ENCODE measurements around the gene MBD5. TPM values are rescaled to one million over a fixed set of nuclear protein-coding genes. Genes with fewer than 3 reads are reported as not detected.

Gene MBD5
- total and polyA plus RNA-seq, 7 donors: 2.3 to 81.1 (median 67.0) TPM

GRCh38 chr2:148110184-148110583 lies 89.3 kb downstream of the MBD5 start:
- Histone ChIP-seq H3K4me3 (no peak overlapping the region), H3K27me3 (no peaks in the 10 kb centered on the region), H3K27ac (no peak overlapping the region), H3K36me3 (no peaks in the 10 kb centered on the region), H3K4me1 (peaks cover 0 to 4% (median 0%) of the 10 kb centered on the region in 4 donors), H3K9me3 (no peaks in the 10 kb centered on the region)
- WGBS, 2 donors: 68 to 86% methylated on average over 1 of the region's 1 CpG
- DNase-seq: no peak
- TF ChIP-seq POLR2AphosphoS5 (IDR thresholded peaks at IDR 0.05) (no peak), EP300 (IDR thresholded peaks at IDR 0.05) (no peak), POLR2A (IDR thresholded peaks at IDR 0.05) (no peak), CTCF (IDR thresholded peaks at IDR 0.05) (no peak)
- intact Hi-C loops (cut with DNase I): no loop called here

DNA sequence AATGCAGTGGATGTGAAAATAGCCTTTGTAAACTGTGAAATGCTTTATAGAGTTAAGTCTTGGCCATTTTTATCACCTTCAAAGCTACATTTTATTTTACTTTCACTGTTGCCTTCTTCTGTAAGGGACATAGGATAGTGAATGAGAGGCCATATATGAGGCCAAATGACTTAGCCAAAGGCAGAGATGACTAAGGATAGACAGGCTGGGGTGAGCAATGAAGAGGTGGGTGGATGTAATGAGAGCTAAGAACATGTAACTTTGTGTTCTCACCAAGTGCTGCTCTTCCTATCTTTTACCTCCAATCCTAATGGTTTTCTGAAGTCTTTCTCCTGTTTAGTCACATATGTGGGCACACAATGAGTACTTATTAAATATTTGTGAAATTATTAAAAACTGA lies 101.9 kb downstream of the MBD5 start:
- H3K4me1 ChIP-seq: no peaks in the 10 kb centered on the region
- no peak for DNase-seq
- no peaks in the 10 kb centered on the region for H3K9me3 ChIP-seq
- no peaks in the 10 kb centered on the region for H3K27me3 ChIP-seq
- H3K4me3 ChIP-seq: no peak overlapping the region
- H3K27ac ChIP-seq: no peak overlapping the region
- intact Hi-C loops (cut with DNase I): no loop called here
- no peak for TF ChIP-seq CTCF (IDR thresholded peaks at IDR 0.05)
- TF ChIP-seq EP300 (IDR thresholded peaks at IDR 0.05): no peak
- no peak for TF ChIP-seq POLR2AphosphoS5 (IDR thresholded peaks at IDR 0.05)
- no peak for TF ChIP-seq POLR2A (IDR thresholded peaks at IDR 0.05)
- no peaks in the 10 kb centered on the region for H3K36me3 ChIP-seq

DNA sequence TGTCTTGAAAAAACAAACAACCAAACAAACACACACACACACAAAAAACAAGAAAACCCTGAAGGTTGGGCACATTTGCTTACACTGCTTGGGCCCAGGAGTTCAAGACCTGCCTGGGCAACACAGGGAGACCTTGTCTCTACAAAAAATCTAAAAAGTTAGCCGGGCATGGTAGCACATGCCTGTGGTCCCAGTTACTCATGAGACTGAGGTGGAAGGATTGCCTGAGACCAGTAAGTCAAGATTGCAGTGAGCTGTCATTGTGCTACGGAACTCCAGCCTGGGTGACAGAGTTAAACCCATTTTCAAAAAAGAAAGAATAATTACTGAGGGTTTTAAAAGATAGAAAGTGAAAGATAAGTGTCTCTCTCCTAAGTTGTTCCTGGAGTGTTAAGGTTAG lies 103.4 kb downstream of the MBD5 start:
- H3K4me3 ChIP-seq: no peak overlapping the region
- DNase-seq: no peak
- H3K27ac ChIP-seq: no peak overlapping the region
- H3K9me3 ChIP-seq: no peaks in the 10 kb centered on the region
- intact Hi-C loops (cut with DNase I): no loop called here
- H3K4me1 ChIP-seq: no peaks in the 10 kb centered on the region
- 94 to 97% methylated on average over 2 of the region's 2 CpGs for WGBS, 2 donors
- H3K27me3 ChIP-seq: no peaks in the 10 kb centered on the region
- TF ChIP-seq POLR2AphosphoS5 (IDR thresholded peaks at IDR 0.05) (no peak), POLR2A (IDR thresholded peaks at IDR 0.05) (no peak), EP300 (IDR thresholded peaks at IDR 0.05) (no peak), CTCF (IDR thresholded peaks at IDR 0.05) (no peak)
- no peaks in the 10 kb centered on the region for H3K36me3 ChIP-seq

DNA sequence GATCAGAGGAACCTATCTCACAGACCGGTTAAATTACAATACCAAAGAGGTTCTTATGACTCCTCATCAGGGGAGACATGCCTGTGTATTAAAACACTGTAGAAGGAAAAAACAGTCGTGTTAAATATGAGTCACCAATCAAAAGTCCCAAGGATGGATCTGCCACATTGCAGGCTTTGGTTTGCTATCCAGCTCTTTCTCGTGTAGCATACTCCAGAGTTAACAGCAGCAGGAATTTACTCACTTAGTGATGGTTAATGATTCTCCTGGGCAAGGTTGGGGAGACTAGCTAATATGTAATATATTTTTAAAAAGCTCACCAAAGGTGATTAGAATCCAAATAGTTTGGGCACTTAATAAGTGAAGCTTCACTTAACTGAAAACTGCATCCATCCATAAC lies 109.7 kb downstream of the MBD5 start:
- TF ChIP-seq CTCF (IDR thresholded peaks at IDR 0.05): no peak
- TF ChIP-seq POLR2AphosphoS5 (IDR thresholded peaks at IDR 0.05): no peak
- no peak for TF ChIP-seq EP300 (IDR thresholded peaks at IDR 0.05)
- TF ChIP-seq POLR2A (IDR thresholded peaks at IDR 0.05): no peak
- peaks cover 0 to 29% (median 19%) of the 10 kb centered on the region in 4 donors for H3K4me1 ChIP-seq
- 57 to 79% methylated on average over 3 of the region's 3 CpGs for WGBS, 2 donors

GRCh38 chr2:148132412-148132811 lies 111.5 kb downstream of the MBD5 start:
- WGBS, 2 donors: 88 to 90% methylated on average over 1 of the region's 1 CpG
- H3K4me3 ChIP-seq: no peak overlapping the region
- H3K9me3 ChIP-seq: no peaks in the 10 kb centered on the region
- H3K27ac ChIP-seq: no peak overlapping the region
- DNase-seq: no peak
- intact Hi-C loops (cut with DNase I): no loop called here
- TF ChIP-seq POLR2AphosphoS5 (IDR thresholded peaks at IDR 0.05): no peak
- TF ChIP-seq EP300 (IDR thresholded peaks at IDR 0.05): no peak
- no peak for TF ChIP-seq CTCF (IDR thresholded peaks at IDR 0.05)
- TF ChIP-seq POLR2A (IDR thresholded peaks at IDR 0.05): no peak
- H3K36me3 ChIP-seq: no peaks in the 10 kb centered on the region
- H3K27me3 ChIP-seq: no peaks in the 10 kb centered on the region
- peaks cover 0 to 29% (median 19%) of the 10 kb centered on the region in 4 donors for H3K4me1 ChIP-seq

More for the DNA sequence above, 109.7 kb downstream of the MBD5 start:
- Histone ChIP-seq H3K27me3 (no peaks in the 10 kb centered on the region), H3K36me3 (no peaks in the 10 kb centered on the region), H3K4me3 (no peak overlapping the region), H3K9me3 (no peaks in the 10 kb centered on the region), H3K27ac (no peak overlapping the region)
- no peak for DNase-seq
- intact Hi-C loops (cut with DNase I): no loop called here
